Lower lobe of right lung (tissue), 2 donors: ENCODE data around the gene UNK. TPM values are rescaled to one million over a fixed set of nuclear protein-coding genes. Genes with fewer than 3 reads are reported as not detected.

Experiments
- ATAC-seq, 2 donors: fragments of 200-7000 bp; cut with Tn5 transposase; one replicate each; pipeline ENCODE4 v1.9.1; 2020 to 2022; ENCODE audit warnings: mild to moderate bottlenecking in 2 of 2, moderate library complexity in 2 of 2
- DNase-seq: peaks from one replicate; pipeline ENCODE4 v3.0.0-alpha.2; 2020
- H3K27ac ChIP-seq: fragments of 200-600 bp; one replicate; pipeline ENCODE4 v1.8.0; 2022
- H3K27me3 ChIP-seq: fragments of 200-600 bp; one replicate; pipeline ENCODE4 v1.8.0; 2022; ENCODE audit warnings: low read depth
- H3K36me3 ChIP-seq: fragments of 200-600 bp; one replicate; pipeline ENCODE4 v1.8.0; 2022; ENCODE audit warnings: mild to moderate bottlenecking
- H3K4me1 ChIP-seq: fragments of 200-600 bp; one replicate; pipeline ENCODE4 v1.8.0; 2022
- H3K4me3 ChIP-seq: fragments of 200-600 bp; one replicate; pipeline ENCODE4 v1.8.0; 2022; ENCODE audit warnings: mild to moderate bottlenecking
- H3K9me3 ChIP-seq: fragments of 200-600 bp; one replicate; pipeline ENCODE4 v1.8.0; 2022
- CTCF ChIP-seq: fragments of 200-600 bp; IDR thresholded peaks from one replicate; pipeline ENCODE4 v1.8.0; 2022; ENCODE audit warnings: antibody characterized with exemption, mild to moderate bottlenecking
- intact Hi-C: fragments of 100-400 bp; cut with DNase I; formaldehyde crosslinking; loops from one replicate; pipeline ENCODE4 v1.11.0; 2022
- total RNA-seq: library from RNA; stranded (reverse); fragmentation: NEBNext Ultra II Directional; extraction: Animal tissue kit (Norgen Biotek cat#: 25700); gene quantifications from one replicate; pipeline ENCODE4 v1.2.1, GENCODE V29; 2021
- donor health status: DM: no; HTN: yes; CAD: no; lungs with severe emphysema.

Gene UNK
- total RNA-seq, 1 donor from 2014 or later: 31.1 TPM

- no peak overlapping the region for H3K4me3 ChIP-seq
- peak; percentile 2 to 7 for ATAC-seq
- no peak for TF ChIP-seq CTCF
- H3K27ac ChIP-seq: peak overlapping the region; percentile 74
- intact Hi-C loops: no loop called here
- peaks cover 73% of the 10 kb centered on the region for H3K36me3 ChIP-seq
- H3K27me3 ChIP-seq: no peaks in the 10 kb centered on the region
- no peak for DNase-seq
- H3K9me3 ChIP-seq: no peaks in the 10 kb centered on the region
- H3K4me1 ChIP-seq: peaks cover 7% of the 10 kb centered on the region
Observed at GRCh38 chr17:75832652-75833400, 48.2 kb downstream of the UNK start.

GRCh38 chr17:75834279-75834920 lies 49.8 kb downstream of the UNK start:
- H3K4me1 ChIP-seq: no peaks in the 10 kb centered on the region
- DNase-seq (no peak), ATAC-seq (no peak)
- no peak overlapping the region for H3K27ac ChIP-seq
- TF ChIP-seq CTCF: no peak
- intact Hi-C loops: no loop called here
- H3K27me3 ChIP-seq: no peaks in the 10 kb centered on the region
- H3K36me3 ChIP-seq: peaks cover 64% of the 10 kb centered on the region
- no peaks in the 10 kb centered on the region for H3K9me3 ChIP-seq
- H3K4me3 ChIP-seq: no peak overlapping the region

GRCh38 chr17:75834928-75835653 lies 50.5 kb downstream of the UNK start:
- DNase-seq (no peak), ATAC-seq (no peak)
- intact Hi-C loops: no loop called here
- no peak for TF ChIP-seq CTCF
- H3K4me1 ChIP-seq: no peaks in the 10 kb centered on the region
- H3K4me3 ChIP-seq: no peak overlapping the region
- H3K36me3 ChIP-seq: peaks cover 64% of the 10 kb centered on the region
- H3K9me3 ChIP-seq: no peaks in the 10 kb centered on the region
- no peaks in the 10 kb centered on the region for H3K27me3 ChIP-seq
- H3K27ac ChIP-seq: no peak overlapping the region

- ATAC-seq: no peak
- H3K9me3 ChIP-seq: no peaks in the 10 kb centered on the region
- H3K4me1 ChIP-seq: no peaks in the 10 kb centered on the region
- H3K4me3 ChIP-seq: no peak overlapping the region
- TF ChIP-seq CTCF: no peak
- H3K27me3 ChIP-seq: no peaks in the 10 kb centered on the region
- intact Hi-C loops: no loop called here
- DNase-seq: no peak
- H3K27ac ChIP-seq: no peak overlapping the region
- peaks cover 64% of the 10 kb centered on the region for H3K36me3 ChIP-seq
Observed at GRCh38 chr17:75835654-75835987, 51.0 kb downstream of the UNK start.

GRCh38 chr17:75836605-75837004 lies 52.0 kb downstream of the UNK start:
- Histone ChIP-seq H3K9me3 (no peaks in the 10 kb centered on the region), H3K27ac (no peak overlapping the region), H3K36me3 (peaks cover 59% of the 10 kb centered on the region), H3K4me1 (no peaks in the 10 kb centered on the region), H3K27me3 (no peaks in the 10 kb centered on the region), H3K4me3 (no peak overlapping the region)
- intact Hi-C loops: no loop called here
- DNase-seq: no peak
- TF ChIP-seq CTCF: no peak
- no peak for ATAC-seq
